A673 (cell line): ENCODE data around the gene B3GALT6. TPM values are rescaled to one million over a fixed set of nuclear protein-coding genes. Genes with fewer than 3 reads are reported as not detected.

Experiments
- BruUV-seq: library from RNA; stranded (reverse); fragments of 400-500 nt; replicated peaks from 2 replicates; lab custom pipeline; 2021; lab: Mats Ljungman, UMichigan
- CTCF ChIA-PET: fragments of 300-600 bp; sonication (Branson Sonifier 250); formaldehyde crosslinking; loops from one replicate; lab custom pipeline; 2022; ENCODE audit warnings: antibody characterized with exemption; lab: Charles Lee
- POLR2A ChIA-PET: fragments of 300-600 bp; sonication (Branson Sonifier 250); formaldehyde crosslinking; loops from one replicate; lab custom pipeline; 2022; ENCODE audit warnings: antibody characterized with exemption; ENCODE audit not compliant: low non-redundant PET; lab: Charles Lee
- DNase-seq: peaks from one replicate; pipeline ENCODE4 v3.0.0-alpha.2; 2015; ENCODE audit warnings: low spot score
- H3K27ac ChIP-seq: fragments of 200-600 bp; sonication (generic); 2 replicates; pipeline ENCODE4 v1.5.1; 2016; ENCODE audit warnings: mixed run types, low read depth, mild to moderate bottlenecking, mixed read lengths, antibody characterized with exemption, low read length; ENCODE audit not compliant: poor library complexity, severe bottlenecking
- H3K27me3 ChIP-seq: fragments of 200-600 bp; sonication (generic); replicated peaks from 2 replicates; pipeline ENCODE4 v1.6.1; 2017; ENCODE audit warnings: mixed run types, low read depth, mild to moderate bottlenecking, mixed read lengths, antibody characterized with exemption, low read length; ENCODE audit not compliant: insufficient read depth, poor library complexity
- H3K36me3 ChIP-seq: fragments of 200-600 bp; sonication (generic); 2 replicates; pipeline ENCODE4 v1.6.1; 2016; ENCODE audit warnings: mixed run types, mild to moderate bottlenecking, mixed read lengths, antibody characterized with exemption, low read length; ENCODE audit not compliant: insufficient read depth, poor library complexity, severe bottlenecking
- H3K4me1 ChIP-seq: fragments of 200-600 bp; sonication (generic); 2 replicates; pipeline ENCODE4 v1.6.1; 2017; ENCODE audit warnings: mixed run types, mild to moderate bottlenecking, mixed read lengths, antibody characterized with exemption, low read length; ENCODE audit not compliant: insufficient read depth, poor library complexity, severe bottlenecking
- H3K4me3 ChIP-seq: fragments of 200-600 bp; sonication (generic); 2 replicates; pipeline ENCODE4 v1.5.1; 2016; ENCODE audit warnings: low read depth, mixed run types, mild to moderate bottlenecking, mixed read lengths, low read length; ENCODE audit not compliant: poor library complexity, severe bottlenecking
- H3K9me3 ChIP-seq: fragments of 200-600 bp; sonication (generic); 2 replicates; pipeline ENCODE4 v1.6.1; 2016; ENCODE audit warnings: mixed run types, low read depth, mild to moderate bottlenecking, mixed read lengths, antibody characterized with exemption, low read length; ENCODE audit not compliant: poor library complexity, severe bottlenecking
- CTCF ChIP-seq: fragments of 300-800, 200-600 bp; sonication (generic); conservative IDR thresholded peaks from 2 replicates; pipeline ENCODE4 v1.5.1; 2017; ENCODE audit warnings: low read depth, mild to moderate bottlenecking, antibody characterized with exemption, low read length, moderate library complexity, mixed read lengths
- EZH2 ChIP-seq: fragments of 200-600 bp; sonication (generic); IDR thresholded peaks from 2 replicates; pipeline ENCODE4 v1.6.1; 2017; ENCODE audit warnings: borderline replicate concordance, low read depth, mild to moderate bottlenecking, mixed read lengths, antibody characterized with exemption, low read length; ENCODE audit not compliant: poor library complexity, severe bottlenecking
- intact Hi-C: fragments of 100-400 bp; cut with micrococcal nuclease; formaldehyde crosslinking; loops from one replicate; pipeline ENCODE4 v1.10.0; 2022; ENCODE audit not compliant: unreplicated experiment
- total RNA-seq: library from RNA; stranded (reverse); gene quantifications from 2 replicates; pipeline ENCODE4 v1.2.3, GENCODE V29; 2021

Gene B3GALT6
- total RNA-seq, 1 experiment from 2014 or later: 41.8 TPM

GRCh38 chr1:1218524-1219200 is 13.4 kb upstream of the B3GALT6 start:
- peaks cover 18% of the 10 kb centered on the region for H3K4me1 ChIP-seq
- POLR2A ChIA-PET: no interaction called here
- BruUV-seq: no TSS peak
- TF ChIP-seq EZH2 (no peak), CTCF (no peak)
- H3K9me3 ChIP-seq: no peaks in the 10 kb centered on the region
- peaks cover 31% of the 10 kb centered on the region for H3K36me3 ChIP-seq
- no peaks in the 10 kb centered on the region for H3K27me3 ChIP-seq
- H3K4me3 ChIP-seq: no peak overlapping the region
- CTCF ChIA-PET: no interaction called here
- intact Hi-C loops: loop anchor here (5.0 kb wide), 1 partner anchor 46 kb away; the partner anchor contains the start of gene TTLL10
- no peak for DNase-seq
- H3K27ac ChIP-seq: peak overlapping the region; percentile 37

GRCh38 chr1:1219341-1219740 is 12.7 kb upstream of the B3GALT6 start:
- Histone ChIP-seq H3K4me3 (no peak overlapping the region), H3K4me1 (peaks cover 18% of the 10 kb centered on the region), H3K27ac (no peak overlapping the region), H3K27me3 (no peaks in the 10 kb centered on the region), H3K36me3 (peaks cover 31% of the 10 kb centered on the region), H3K9me3 (no peaks in the 10 kb centered on the region)
- no peak for DNase-seq
- ChIA-PET POLR2A (no interaction called here), CTCF (no interaction called here)
- no TSS peak for BruUV-seq
- TF ChIP-seq EZH2 (no peak), CTCF (no peak)
- intact Hi-C loops: loop anchor here (5.0 kb wide), 1 partner anchor 47 kb away; the partner anchor contains the start of gene TTLL10

GRCh38 chr1:1220197-1220596 is 11.8 kb upstream of the B3GALT6 start:
- peaks cover 33% of the 10 kb centered on the region for H3K36me3 ChIP-seq
- no peak overlapping the region for H3K4me3 ChIP-seq
- no peak overlapping the region for H3K27ac ChIP-seq
- H3K9me3 ChIP-seq: no peaks in the 10 kb centered on the region
- CTCF ChIA-PET: no interaction called here
- peaks cover 11% of the 10 kb centered on the region for H3K4me1 ChIP-seq
- intact Hi-C loops: no loop called here
- no TSS peak for BruUV-seq
- H3K27me3 ChIP-seq: no peaks in the 10 kb centered on the region
- POLR2A ChIA-PET: no interaction called here
- TF ChIP-seq CTCF (no peak), EZH2 (no peak)
- DNase-seq: no peak
